ENCODE data around the gene MPP2.

DNA sequence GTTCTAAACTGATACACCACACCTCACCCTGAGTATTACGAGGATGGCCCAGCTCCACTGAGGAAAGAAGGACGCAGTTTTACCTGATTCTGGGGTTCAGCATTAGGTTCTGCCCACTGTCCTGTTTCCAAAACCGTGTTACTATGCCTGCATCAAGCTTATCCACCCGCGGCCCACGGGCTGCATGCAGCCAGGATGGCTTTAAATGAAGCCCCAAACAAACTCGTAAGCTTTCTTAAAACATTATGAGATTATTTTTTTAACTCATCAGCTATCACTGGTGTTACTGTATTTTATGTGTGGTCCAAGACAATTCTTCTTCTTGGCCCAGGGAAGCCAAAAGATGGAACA lies 64.4 kb downstream of the MPP2 start:
- TF ChIP-seq, protein P1, sequence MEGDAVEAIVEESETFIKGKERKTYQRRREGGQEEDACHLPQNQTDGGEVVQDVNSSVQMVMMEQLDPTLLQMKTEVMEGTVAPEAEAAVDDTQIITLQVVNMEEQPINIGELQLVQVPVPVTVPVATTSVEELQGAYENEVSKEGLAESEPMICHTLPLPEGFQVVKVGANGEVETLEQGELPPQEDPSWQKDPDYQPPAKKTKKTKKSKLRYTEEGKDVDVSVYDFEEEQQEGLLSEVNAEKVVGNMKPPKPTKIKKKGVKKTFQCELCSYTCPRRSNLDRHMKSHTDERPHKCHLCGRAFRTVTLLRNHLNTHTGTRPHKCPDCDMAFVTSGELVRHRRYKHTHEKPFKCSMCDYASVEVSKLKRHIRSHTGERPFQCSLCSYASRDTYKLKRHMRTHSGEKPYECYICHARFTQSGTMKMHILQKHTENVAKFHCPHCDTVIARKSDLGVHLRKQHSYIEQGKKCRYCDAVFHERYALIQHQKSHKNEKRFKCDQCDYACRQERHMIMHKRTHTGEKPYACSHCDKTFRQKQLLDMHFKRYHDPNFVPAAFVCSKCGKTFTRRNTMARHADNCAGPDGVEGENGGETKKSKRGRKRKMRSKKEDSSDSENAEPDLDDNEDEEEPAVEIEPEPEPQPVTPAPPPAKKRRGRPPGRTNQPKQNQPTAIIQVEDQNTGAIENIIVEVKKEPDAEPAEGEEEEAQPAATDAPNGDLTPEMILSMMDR (IDR thresholded peaks at IDR 0.05): no peak
- no peak for TF ChIP-seq POLR2A (IDR thresholded peaks at IDR 0.05)
